SU-DHL-6 (cell line): Measurements from ENCODE around the gene NOS1AP.

Experiments used
- CTCF ChIP-seq: fragments of 200-600 bp; sonication (generic); IDR thresholded peaks from one replicate; pipeline ENCODE4 v1.5.1; 2017; ENCODE audit warnings: antibody characterized with exemption, mild to moderate bottlenecking, low read length, moderate library complexity; ENCODE audit not compliant: insufficient read depth, poor library complexity, severe bottlenecking
- EZH2phosphoT487 ChIP-seq: fragments of 200-600 bp; sonication (generic), shearing (Covaris generic); conservative IDR thresholded peaks from 2 replicates; pipeline ENCODE4 v1.6.1; 2018; ENCODE audit warnings: mild to moderate bottlenecking, antibody characterized with exemption, low read length, moderate library complexity, mixed read lengths

- no peak for TF ChIP-seq CTCF
- no peak for TF ChIP-seq EZH2phosphoT487
Measured at GRCh38 chr1:162370161-162370560, 300.7 kb downstream of the NOS1AP start.
